Sigmoid colon (tissue), 7 donors: ENCODE data around the gene OPRD1. TPM values are rescaled to one million over a fixed set of nuclear protein-coding genes. Genes with fewer than 3 reads are reported as not detected.

ENCODE experiments used
- DNase-seq: peaks from one replicate; pipeline ENCODE4 v3.0.0-alpha.2; 2019
- H3K27ac ChIP-seq, 4 donors: fragments of 200-600 bp; sonication (generic); one replicate each; pipeline ENCODE4 v1.5.1; 2016 to 2019; ENCODE audit warnings: mild to moderate bottlenecking in 1 of 4
- H3K27me3 ChIP-seq, 3 donors: fragments of 200-600 bp; sonication (generic); one replicate each; pipeline ENCODE4 v1.5.1; 2019; ENCODE audit warnings: mild to moderate bottlenecking in 1 of 3
- H3K36me3 ChIP-seq, 4 donors: fragments of 200-600 bp; sonication (generic); one replicate each; pipeline ENCODE4 v1.5.1; 2016 to 2019
- H3K4me1 ChIP-seq, 4 donors: fragments of 200-600 bp; sonication (generic); one replicate each; pipeline ENCODE4 v1.5.1; 2017 to 2019
- H3K4me3 ChIP-seq, 4 donors: fragments of 200-600 bp; sonication (generic); one replicate each; pipeline ENCODE4 v1.5.1; 2017 to 2019; ENCODE audit warnings: mild to moderate bottlenecking in 2 of 4, moderate library complexity in 1 of 4
- H3K9me3 ChIP-seq, 4 donors: fragments of 200-600 bp in 3 of 4; sonication (generic) in 3 of 4; one replicate each; pipeline versions ENCODE4 v1.5.1 to v1.6.1; 2013 to 2019
- EP300 ChIP-seq, 4 donors: sonication (generic); formaldehyde crosslinking; IDR thresholded peaks; one replicate each; pipeline ENCODE4 v1.6.1; 2017; ENCODE audit warnings: antibody characterized with exemption in 4 of 4
- POLR2A ChIP-seq, 2 donors: fragments of 450-650 bp; IDR thresholded peaks; one replicate each; pipeline ENCODE4 v1.6.1; 2016; ENCODE audit warnings: antibody characterized with exemption in 2 of 2, mild to moderate bottlenecking in 2 of 2, moderate library complexity in 2 of 2
- POLR2AphosphoS5 ChIP-seq, 4 donors: sonication (generic); formaldehyde crosslinking; IDR thresholded peaks; one replicate each; pipeline ENCODE4 v1.6.1; 2017; ENCODE audit warnings: antibody characterized with exemption in 4 of 4
- WGBS, 2 donors: extraction: QIAGEN DNeasy Blood & Tissue Kit; methylation state at CpG; one replicate each; pipeline ENCODE4 v1.1.7; 2013; 5-methylcytosine and 5-hydroxymethylcytosine counted together
- intact Hi-C: fragments of 100-400 bp; cut with DNase I; formaldehyde crosslinking; loops from one replicate; pipeline ENCODE4 v1.15.1; 2023
- polyA plus RNA-seq, 3 donors: library from polyadenylated mRNA; stranded (reverse); fragments of 200-250 nt; gene quantifications; one replicate each; pipeline ENCODE4 v1.2.3, GENCODE V29; 2013
- total RNA-seq, 4 donors: library from RNA; depleted of rRNA; stranded (reverse); fragments of >200 nt; gene quantifications; one replicate each; pipeline ENCODE4 v1.1.0, GENCODE V29; 2016
- TF ChIP-seq, protein P1 (sequence below), 4 experiments: fragments of 450-650 bp in 3 of 4; fragments of 200-600 bp in 1 of 4; IDR thresholded peaks; one replicate each; pipeline ENCODE4 v1.5.1; 2016 to 2019; ENCODE audit warnings: antibody characterized with exemption in 4 of 4, mild to moderate bottlenecking in 3 of 4, moderate library complexity in 2 of 4
- donor health status: healthy with polysubstance abuse.
- donor health status: Bipolar disorder and iron deficiency.
- donor health status: healthy.

The OPRD1 gene
- total and polyA plus RNA-seq, 7 donors = under 0.01 to 1.8 (median 0.42) TPM; not detected in 1

DNA sequence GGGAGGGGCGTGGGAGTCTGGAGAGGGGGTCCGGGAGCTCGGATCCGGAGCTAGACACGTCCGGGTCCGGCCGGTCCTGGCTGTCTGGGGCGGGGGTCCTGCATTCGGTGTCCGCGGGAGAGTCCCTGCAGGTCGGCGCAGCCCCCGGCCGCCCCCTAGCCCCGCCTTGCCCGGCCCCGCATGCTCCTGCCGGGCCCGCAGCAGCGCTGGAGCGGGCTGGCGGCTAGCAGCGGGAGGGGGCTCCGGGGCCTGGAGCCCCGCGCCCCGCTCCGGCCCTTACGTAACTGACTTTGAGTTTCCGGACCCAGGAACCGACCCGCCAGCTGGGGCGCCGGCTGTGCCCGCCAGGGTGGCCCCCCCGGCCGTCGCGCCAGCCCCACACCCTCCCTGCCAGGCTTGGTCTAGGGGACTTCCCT is 75.5 kb downstream of the OPRD1 start:
- intact Hi-C loops = loop anchor here (2.0 to 5.0 kb wide), 5 partner anchors 27 to 1820 kb away; partner anchors contain the start of genes EPB41 and SRSF4
- Histone ChIP-seq H3K27ac (peak overlapping the region; percentile 77 to 82 (median 81)), H3K9me3 (no peaks in the 10 kb centered on the region), H3K4me1 (peaks cover 0 to 50% (median 37%) of the 10 kb centered on the region in 4 donors), H3K36me3 (no peaks in the 10 kb centered on the region), H3K27me3 (no peaks in the 10 kb centered on the region), H3K4me3 (peak overlapping the region; percentile 80 to 95 (median 90))
- no peak for DNase-seq
- TF ChIP-seq, protein P1, sequence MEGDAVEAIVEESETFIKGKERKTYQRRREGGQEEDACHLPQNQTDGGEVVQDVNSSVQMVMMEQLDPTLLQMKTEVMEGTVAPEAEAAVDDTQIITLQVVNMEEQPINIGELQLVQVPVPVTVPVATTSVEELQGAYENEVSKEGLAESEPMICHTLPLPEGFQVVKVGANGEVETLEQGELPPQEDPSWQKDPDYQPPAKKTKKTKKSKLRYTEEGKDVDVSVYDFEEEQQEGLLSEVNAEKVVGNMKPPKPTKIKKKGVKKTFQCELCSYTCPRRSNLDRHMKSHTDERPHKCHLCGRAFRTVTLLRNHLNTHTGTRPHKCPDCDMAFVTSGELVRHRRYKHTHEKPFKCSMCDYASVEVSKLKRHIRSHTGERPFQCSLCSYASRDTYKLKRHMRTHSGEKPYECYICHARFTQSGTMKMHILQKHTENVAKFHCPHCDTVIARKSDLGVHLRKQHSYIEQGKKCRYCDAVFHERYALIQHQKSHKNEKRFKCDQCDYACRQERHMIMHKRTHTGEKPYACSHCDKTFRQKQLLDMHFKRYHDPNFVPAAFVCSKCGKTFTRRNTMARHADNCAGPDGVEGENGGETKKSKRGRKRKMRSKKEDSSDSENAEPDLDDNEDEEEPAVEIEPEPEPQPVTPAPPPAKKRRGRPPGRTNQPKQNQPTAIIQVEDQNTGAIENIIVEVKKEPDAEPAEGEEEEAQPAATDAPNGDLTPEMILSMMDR (IDR thresholded peaks at IDR 0.05) = no peak
- TF ChIP-seq POLR2A (IDR thresholded peaks at IDR 0.05) (no peak), POLR2AphosphoS5 (IDR thresholded peaks at IDR 0.05) (no peak), EP300 (IDR thresholded peaks at IDR 0.05) (no peak)
- 0 to 1% methylated on average over 41 of the region's 41 CpGs for WGBS, 2 donors

DNA sequence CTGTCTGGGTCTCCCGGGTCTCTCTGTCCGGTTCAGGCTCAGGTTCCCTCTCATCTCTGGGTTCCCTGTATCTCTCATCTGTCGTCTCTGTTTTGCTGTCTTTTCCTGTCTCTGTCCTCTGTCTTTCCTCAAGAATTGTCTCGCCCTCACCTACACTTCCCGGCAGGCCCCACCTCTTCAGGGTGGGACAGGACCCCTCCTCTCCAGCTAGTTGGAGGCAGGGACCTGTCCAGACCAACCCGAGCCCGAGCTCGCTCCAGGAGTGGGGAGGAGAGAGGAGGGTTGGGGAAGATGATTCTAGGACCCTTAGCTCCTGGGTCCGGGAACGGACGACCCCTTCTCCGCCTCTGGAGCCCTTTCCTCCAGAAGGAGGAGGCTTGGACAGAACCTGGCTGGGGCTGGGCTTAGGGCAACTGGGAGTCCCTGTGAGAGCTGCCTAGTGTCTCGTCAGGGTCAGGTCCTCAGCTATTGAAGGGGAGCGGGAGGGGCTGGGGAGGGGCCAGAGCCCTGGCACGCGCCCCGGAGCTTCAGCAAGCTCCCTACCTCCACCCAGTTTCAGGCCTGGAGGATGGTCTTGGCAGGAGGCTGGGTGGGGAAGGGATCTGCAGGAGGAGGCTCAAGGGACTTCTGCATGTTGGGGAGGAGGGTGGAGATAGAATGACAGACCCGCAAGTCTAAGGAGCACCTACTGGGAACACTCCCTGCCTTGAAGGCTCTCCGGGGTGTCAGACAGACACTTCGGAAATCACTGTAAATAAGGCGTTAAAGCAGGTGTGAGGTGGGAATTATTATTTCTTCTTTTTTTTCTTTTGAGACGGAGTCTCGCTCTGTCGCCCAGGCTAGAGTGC is 76.1 kb downstream of the OPRD1 start:
- DNase-seq = peak; percentile 67
- 26 to 38% methylated on average over 24 of the region's 24 CpGs for WGBS, 2 donors
- peaks cover 0 to 49% (median 36%) of the 10 kb centered on the region in 4 donors for H3K4me1 ChIP-seq
- no peaks in the 10 kb centered on the region for H3K27me3 ChIP-seq
- no peaks in the 10 kb centered on the region for H3K9me3 ChIP-seq
- intact Hi-C loops = loop anchor here (2.0 to 5.0 kb wide), 5 partner anchors 27 to 1819 kb away; partner anchors contain the start of genes EPB41 and SRSF4
- TF ChIP-seq, protein P1 (IDR thresholded peaks at IDR 0.05) = no peak
- TF ChIP-seq POLR2AphosphoS5 (IDR thresholded peaks at IDR 0.05) (no peak), EP300 (IDR thresholded peaks at IDR 0.05) (no peak), POLR2A (IDR thresholded peaks at IDR 0.05) (no peak)
- H3K27ac ChIP-seq = peak overlapping the region; percentile 77 to 82 (median 81)
- H3K36me3 ChIP-seq = no peaks in the 10 kb centered on the region
- H3K4me3 ChIP-seq = peak overlapping the region; percentile 80 to 95 (median 90)

DNA sequence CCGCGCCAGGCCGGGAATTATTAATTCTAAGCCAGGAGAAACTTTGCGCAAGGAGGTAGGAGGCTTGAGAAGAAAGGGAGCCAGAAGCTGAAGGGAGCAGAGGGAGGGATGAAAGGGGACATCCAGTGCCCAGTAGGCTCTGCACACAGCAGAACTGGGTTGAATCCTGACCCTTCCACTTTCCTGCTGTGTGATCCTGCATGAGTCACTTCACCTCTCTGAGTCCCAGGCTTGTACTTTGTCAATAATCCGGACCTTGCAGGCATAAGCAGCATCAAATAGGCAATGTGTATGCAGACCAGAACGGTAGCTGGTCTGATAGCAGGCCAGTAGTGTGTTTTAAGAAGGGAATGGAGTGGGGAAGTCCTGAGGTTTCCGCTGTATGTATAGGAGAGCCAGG is 76.9 kb downstream of the OPRD1 start:
- WGBS, 2 donors = 95% methylated on average over 7 of the region's 7 CpGs
- no peaks in the 10 kb centered on the region for H3K9me3 ChIP-seq
- intact Hi-C loops = loop anchor here (5.0 kb wide), 3 partner anchors 93 to 1818 kb away; partner anchors contain the start of gene SRSF4
- peak overlapping the region in 1 of 4 donors; percentile 82 for H3K27ac ChIP-seq
- peaks cover 0 to 47% (median 35%) of the 10 kb centered on the region in 4 donors for H3K4me1 ChIP-seq
- no peaks in the 10 kb centered on the region for H3K36me3 ChIP-seq
- H3K27me3 ChIP-seq = no peaks in the 10 kb centered on the region
- no peak for DNase-seq
- H3K4me3 ChIP-seq = no peak overlapping the region
- TF ChIP-seq POLR2AphosphoS5 (IDR thresholded peaks at IDR 0.05) (no peak), EP300 (IDR thresholded peaks at IDR 0.05) (no peak), POLR2A (IDR thresholded peaks at IDR 0.05) (no peak)
- TF ChIP-seq, protein P1 (IDR thresholded peaks at IDR 0.05) = no peak

DNA sequence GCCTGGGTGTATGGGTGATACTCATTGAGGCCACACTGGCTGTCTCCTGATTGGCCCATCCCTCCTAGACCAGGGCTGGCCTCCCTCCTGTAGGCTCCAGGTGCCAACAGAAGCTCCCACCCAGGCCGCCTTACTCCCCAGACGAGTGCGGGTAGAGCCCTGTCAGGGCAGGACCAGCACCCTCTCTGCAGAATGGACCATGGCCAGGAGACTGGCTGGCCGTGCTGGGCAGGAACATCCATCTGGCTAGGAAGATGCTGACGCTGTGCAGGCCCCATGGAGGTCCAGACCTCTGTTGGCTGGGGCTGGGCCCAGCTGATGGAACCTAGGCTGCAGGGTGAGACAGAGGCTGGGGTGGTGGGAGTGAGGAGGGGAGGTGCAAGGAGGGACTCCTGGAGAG is 77.4 kb downstream of the OPRD1 start:
- H3K9me3 ChIP-seq = no peaks in the 10 kb centered on the region
- TF ChIP-seq EP300 (IDR thresholded peaks at IDR 0.05) = no peak
- no peak for TF ChIP-seq POLR2AphosphoS5 (IDR thresholded peaks at IDR 0.05)
- TF ChIP-seq, protein P1 (IDR thresholded peaks at IDR 0.05) = no peak
- no peak for TF ChIP-seq POLR2A (IDR thresholded peaks at IDR 0.05)
- intact Hi-C loops = loop anchor here (5.0 kb wide), 3 partner anchors 93 to 1818 kb away; partner anchors contain the start of gene SRSF4
- H3K27ac ChIP-seq = peak overlapping the region in 1 of 4 donors; percentile 82
- no peak for DNase-seq
- no peak overlapping the region for H3K4me3 ChIP-seq
- peaks cover 0 to 42% (median 33%) of the 10 kb centered on the region in 4 donors for H3K4me1 ChIP-seq
- WGBS, 2 donors = 93 to 95% methylated on average over 5 of the region's 5 CpGs
- no peaks in the 10 kb centered on the region for H3K36me3 ChIP-seq
- H3K27me3 ChIP-seq = no peaks in the 10 kb centered on the region
